Adipocyte (in vitro differentiated cells): ENCODE measurements around the gene TP53TG3E.
"Not testable (repeated sequence)": the region's sequence is repeated elsewhere in the genome, so short reads cannot be mapped to it uniquely, and the experiment has no call there.

Experiments
- DNase-seq: peaks from one replicate; pipeline ENCODE4 v3.0.0-alpha.2; 2015; ENCODE audit warnings: low read depth
- H3K27me3 ChIP-seq: replicated peaks from 2 replicates; pipeline ENCODE4 v1.7.0; 2013; ENCODE audit warnings: mild to moderate bottlenecking, low read length, moderate library complexity; ENCODE audit not compliant: control insufficient read depth, insufficient read depth
- H3K36me3 ChIP-seq: 2 replicates; pipeline ENCODE4 v1.7.0; 2013; ENCODE audit warnings: low read length, mild to moderate bottlenecking, moderate library complexity; ENCODE audit not compliant: control insufficient read depth, insufficient read depth, severe bottlenecking
- H3K4me1 ChIP-seq: 2 replicates; pipeline ENCODE4 v1.7.0; 2013; ENCODE audit warnings: mild to moderate bottlenecking, low read length, moderate library complexity; ENCODE audit not compliant: control insufficient read depth, insufficient read depth
- H3K4me3 ChIP-seq: 2 replicates; pipeline ENCODE4 v1.7.0; 2013; ENCODE audit warnings: mild to moderate bottlenecking, low read length, moderate library complexity
- H3K9ac ChIP-seq: 2 replicates; pipeline ENCODE4 v1.7.0; 2013; ENCODE audit warnings: mild to moderate bottlenecking, low read length, moderate library complexity
- H3K9me3 ChIP-seq: 2 replicates; pipeline ENCODE4 v1.7.0; 2013; ENCODE audit warnings: mild to moderate bottlenecking, low read length, moderate library complexity; ENCODE audit not compliant: control insufficient read depth

TP53TG3E gene, protein sequence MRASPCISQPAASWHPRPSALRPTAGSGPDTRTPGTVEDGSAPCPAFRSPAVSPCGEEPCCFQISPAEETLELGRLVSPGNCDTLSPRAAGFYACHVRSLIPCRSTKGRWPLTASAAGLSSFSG

GRCh38 chr16:33304006-33304405 is at the start of gene TP53TG3E:
TP53TG3E (plus strand) TSS chr16:33304306; CDS start chr16:33304374, 68 bp downstream.
- H3K27me3 ChIP-seq, H3K36me3 ChIP-seq, H3K4me3 ChIP-seq, H3K4me1 ChIP-seq, H3K9ac ChIP-seq, H3K9me3 ChIP-seq, DNase-seq: not testable (repeated sequence)

DNA sequence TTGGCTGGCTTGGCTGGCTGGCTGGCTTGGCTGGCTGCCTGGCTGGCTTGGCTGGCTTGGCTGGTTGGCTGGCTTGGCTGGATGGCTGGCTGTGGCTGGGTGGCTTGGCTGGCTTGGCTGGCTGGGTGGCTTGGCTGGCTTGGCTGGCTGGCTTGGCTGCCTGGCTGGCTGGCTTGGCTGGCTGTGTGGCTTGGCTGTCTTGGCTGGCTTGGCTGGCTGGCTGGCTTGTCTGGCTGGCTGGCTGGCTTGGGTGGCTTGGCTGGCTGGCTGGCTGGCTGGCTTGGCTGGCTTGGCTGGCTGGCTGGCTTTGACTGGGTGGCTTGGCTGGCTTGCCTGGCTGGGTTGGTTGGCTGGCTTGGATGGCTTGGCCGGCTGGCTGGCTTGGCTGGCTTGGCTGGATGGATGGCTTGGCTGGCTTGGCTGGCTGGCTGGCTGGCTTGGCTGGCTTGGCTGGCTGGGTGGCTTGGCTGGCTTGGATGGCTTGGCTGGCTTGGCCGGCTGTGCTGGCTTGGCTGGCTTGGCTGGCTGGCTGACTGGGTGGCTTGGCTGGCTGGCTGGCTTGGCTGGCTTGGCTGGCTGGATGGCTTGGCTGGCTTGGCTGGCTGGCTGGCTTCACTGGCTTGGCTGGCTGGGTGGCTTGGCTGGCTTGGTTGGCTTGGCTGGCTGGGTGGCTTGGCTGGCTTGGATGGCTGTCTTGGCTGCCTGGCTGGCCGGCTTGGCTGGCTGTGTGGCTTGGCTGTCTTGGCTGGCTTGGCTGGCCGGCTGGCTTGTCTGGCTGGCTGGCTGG is 32.3 kb downstream of the TP53TG3E start:
- not testable (repeated sequence) for H3K9me3 ChIP-seq, H3K9ac ChIP-seq, H3K4me1 ChIP-seq, H3K4me3 ChIP-seq, H3K36me3 ChIP-seq, H3K27me3 ChIP-seq
- DNase-seq: peak; percentile 0

- not testable (repeated sequence) for H3K4me3 ChIP-seq, H3K4me1 ChIP-seq, DNase-seq, H3K27me3 ChIP-seq, H3K9me3 ChIP-seq, H3K9ac ChIP-seq, H3K36me3 ChIP-seq
Observed at GRCh38 chr16:33337627-33338542, 33.8 kb downstream of the TP53TG3E start.

DNA sequence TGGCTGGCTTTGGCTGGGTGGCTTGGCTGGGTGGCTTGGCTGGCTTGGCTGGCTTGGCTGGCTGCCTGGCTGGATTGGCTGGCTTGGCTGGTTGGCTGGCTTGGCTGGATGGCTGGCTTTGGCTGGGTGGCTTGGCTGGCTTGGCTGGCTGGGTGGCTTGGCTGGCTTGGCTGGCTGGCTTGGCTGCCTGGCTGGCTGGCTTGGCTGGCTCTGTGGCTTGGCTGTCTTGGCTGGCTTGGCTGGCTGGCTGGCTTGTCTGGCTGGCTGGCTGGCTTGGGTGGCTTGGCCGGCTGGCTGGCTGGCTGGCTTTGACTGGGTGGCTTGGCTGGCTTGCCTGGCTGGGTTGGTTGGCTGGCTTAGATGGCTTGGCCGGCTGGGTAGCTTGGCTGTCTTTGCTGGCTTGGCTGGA is 34.4 kb downstream of the TP53TG3E start:
- peak; percentile 0 for DNase-seq
- not testable (repeated sequence) for H3K9me3 ChIP-seq, H3K9ac ChIP-seq, H3K36me3 ChIP-seq, H3K4me3 ChIP-seq, H3K4me1 ChIP-seq, H3K27me3 ChIP-seq

GRCh38 chr16:33339093-33340061 is 35.3 kb downstream of the TP53TG3E start:
- not testable (repeated sequence) for H3K27me3 ChIP-seq, H3K36me3 ChIP-seq, H3K4me3 ChIP-seq, H3K9ac ChIP-seq, H3K4me1 ChIP-seq, H3K9me3 ChIP-seq
- peak; percentile 0 for DNase-seq
